ENCODE results near the gene LARGE1.

The LARGE1 gene

DNA sequence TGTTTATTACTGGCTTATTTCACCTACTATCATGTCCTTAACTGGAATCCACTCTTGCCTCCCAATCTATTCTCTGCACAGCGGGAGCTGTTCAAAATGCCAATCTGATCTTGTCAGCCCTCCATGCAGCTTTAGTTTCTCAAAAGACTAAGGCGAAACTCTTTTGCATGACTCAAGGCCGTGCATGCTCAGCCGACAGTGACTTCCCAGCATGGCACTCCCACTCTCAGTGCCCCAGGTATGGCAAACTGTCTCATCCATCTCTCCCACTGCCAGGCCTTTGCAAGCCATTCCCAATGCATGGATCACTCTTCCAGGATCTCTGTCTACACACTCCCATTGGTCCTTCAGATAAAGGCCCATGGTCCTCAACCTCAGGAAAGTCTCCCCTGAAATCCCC lies 245.9 kb downstream of the LARGE1 start:
- H3K4me1 ChIP-seq (ENCODE audit: control insufficient read depth, insufficient read depth, low read length), result peaks cover 30% of the 10 kb centered on the region
- H3K4me3 ChIP-seq (ENCODE audit: low read depth, low read length), result no peak overlapping the region
- no peak overlapping the region for H3K9ac ChIP-seq (ENCODE audit: low read depth, low read length)
- no peaks in the 10 kb centered on the region for H3K9me3 ChIP-seq (ENCODE audit: control insufficient read depth, insufficient read depth, low read length)
- no peaks in the 10 kb centered on the region for H3K36me3 ChIP-seq (ENCODE audit: control insufficient read depth, insufficient read depth, low read length)
- H3K27me3 ChIP-seq (ENCODE audit: control insufficient read depth, insufficient read depth, low read length), result no peaks in the 10 kb centered on the region
- no peak overlapping the region for H3K27ac ChIP-seq (ENCODE audit: low read depth, low read length)

DNA sequence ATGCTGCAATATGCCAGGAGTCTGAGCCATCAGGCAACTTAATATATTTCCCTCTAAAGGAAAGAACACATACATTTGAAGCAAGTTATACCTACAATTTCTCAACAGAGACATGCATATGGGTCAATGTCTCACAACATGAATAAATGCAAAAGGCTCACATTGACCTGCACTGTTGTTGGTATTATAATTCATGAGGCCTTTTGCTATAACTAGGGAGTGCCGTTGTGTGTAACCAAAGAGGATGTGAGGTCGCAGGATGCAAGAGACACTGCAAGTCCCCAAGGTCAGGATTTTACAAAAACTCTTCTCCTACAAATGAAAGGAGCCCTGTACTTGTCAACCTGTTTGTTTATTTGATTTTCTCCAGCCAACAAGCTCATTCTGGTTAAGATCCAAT lies 250.5 kb downstream of the LARGE1 start:
- H3K36me3 ChIP-seq (ENCODE audit: control insufficient read depth, insufficient read depth, low read length), result no peaks in the 10 kb centered on the region
- peaks cover 57% of the 10 kb centered on the region for H3K4me1 ChIP-seq (ENCODE audit: control insufficient read depth, insufficient read depth, low read length)
- no peak overlapping the region for H3K27ac ChIP-seq (ENCODE audit: low read depth, low read length)
- H3K27me3 ChIP-seq (ENCODE audit: control insufficient read depth, insufficient read depth, low read length), result no peaks in the 10 kb centered on the region
- no peak overlapping the region for H3K9ac ChIP-seq (ENCODE audit: low read depth, low read length)
- H3K4me3 ChIP-seq (ENCODE audit: low read depth, low read length), result no peak overlapping the region
- no peaks in the 10 kb centered on the region for H3K9me3 ChIP-seq (ENCODE audit: control insufficient read depth, insufficient read depth, low read length)

- Histone ChIP-seq H3K4me3 (ENCODE audit: low read depth, low read length) (0 out of 2 replicates have a peak overlapping the region, but pooled peaks have one; percentile 16), H3K27me3 (ENCODE audit: control insufficient read depth, insufficient read depth, low read length) (no peaks in the 10 kb centered on the region), H3K9ac (ENCODE audit: low read depth, low read length) (0 out of 2 replicates have a peak overlapping the region, but pooled peaks have one; percentile 11), H3K4me1 (ENCODE audit: control insufficient read depth, insufficient read depth, low read length) (peaks cover 50% of the 10 kb centered on the region), H3K27ac (ENCODE audit: low read depth, low read length) (peak overlapping the region; percentile 83), H3K36me3 (ENCODE audit: control insufficient read depth, insufficient read depth, low read length) (no peaks in the 10 kb centered on the region), H3K9me3 (ENCODE audit: control insufficient read depth, insufficient read depth, low read length) (no peaks in the 10 kb centered on the region)
These were observed 253.2 kb downstream of the LARGE1 start for GRCh38 chr22:33666961-33667619.

GRCh38 chr22:33666279-33666960 lies 253.9 kb downstream of the LARGE1 start:
- H3K9me3 ChIP-seq (ENCODE audit: control insufficient read depth, insufficient read depth, low read length), result no peaks in the 10 kb centered on the region
- no peak overlapping the region for H3K4me3 ChIP-seq (ENCODE audit: low read depth, low read length)
- no peaks in the 10 kb centered on the region for H3K36me3 ChIP-seq (ENCODE audit: control insufficient read depth, insufficient read depth, low read length)
- H3K27me3 ChIP-seq (ENCODE audit: control insufficient read depth, insufficient read depth, low read length), result no peaks in the 10 kb centered on the region
- H3K9ac ChIP-seq (ENCODE audit: low read depth, low read length), result no peak overlapping the region
- peak overlapping the region; percentile 83 for H3K27ac ChIP-seq (ENCODE audit: low read depth, low read length)
- peaks cover 50% of the 10 kb centered on the region for H3K4me1 ChIP-seq (ENCODE audit: control insufficient read depth, insufficient read depth, low read length)

DNA sequence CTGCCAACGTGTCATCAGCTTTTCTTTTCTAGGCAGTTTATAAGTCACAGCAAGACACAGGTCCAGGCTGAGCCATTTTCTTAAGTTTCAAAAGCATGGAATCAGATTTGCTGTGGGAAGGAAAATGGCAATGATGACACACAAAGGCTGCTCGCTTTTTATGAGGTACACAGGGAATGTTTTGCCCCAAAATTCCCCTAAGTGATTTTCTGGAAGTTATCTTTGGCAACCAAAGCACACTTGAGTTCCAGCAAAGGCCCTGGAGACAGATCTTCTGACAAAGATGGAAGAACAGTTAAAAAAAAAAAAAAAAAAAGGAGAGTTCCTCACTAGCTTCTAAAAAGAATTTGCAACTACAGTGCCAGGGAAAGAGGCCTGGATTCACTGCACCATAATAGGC lies 260.8 kb downstream of the LARGE1 start:
- H3K4me1 ChIP-seq (ENCODE audit: control insufficient read depth, insufficient read depth, low read length), result 0 out of 2 replicates have a peak, but pooled peaks cover 5% of the 10 kb centered on the region
- no peaks in the 10 kb centered on the region for H3K27me3 ChIP-seq (ENCODE audit: control insufficient read depth, insufficient read depth, low read length)
- no peaks in the 10 kb centered on the region for H3K9me3 ChIP-seq (ENCODE audit: control insufficient read depth, insufficient read depth, low read length)
- H3K9ac ChIP-seq (ENCODE audit: low read depth, low read length), result no peak overlapping the region
- H3K36me3 ChIP-seq (ENCODE audit: control insufficient read depth, insufficient read depth, low read length), result no peaks in the 10 kb centered on the region
- no peak overlapping the region for H3K27ac ChIP-seq (ENCODE audit: low read depth, low read length)
- no peak overlapping the region for H3K4me3 ChIP-seq (ENCODE audit: low read depth, low read length)

- H3K4me1 ChIP-seq (ENCODE audit: control insufficient read depth, insufficient read depth, low read length), result 0 out of 2 replicates have a peak, but pooled peaks cover 11% of the 10 kb centered on the region
- no peak overlapping the region for H3K4me3 ChIP-seq (ENCODE audit: low read depth, low read length)
- no peak overlapping the region for H3K9ac ChIP-seq (ENCODE audit: low read depth, low read length)
- no peaks in the 10 kb centered on the region for H3K27me3 ChIP-seq (ENCODE audit: control insufficient read depth, insufficient read depth, low read length)
- H3K9me3 ChIP-seq (ENCODE audit: control insufficient read depth, insufficient read depth, low read length), result no peaks in the 10 kb centered on the region
- no peaks in the 10 kb centered on the region for H3K36me3 ChIP-seq (ENCODE audit: control insufficient read depth, insufficient read depth, low read length)
- no peak overlapping the region for H3K27ac ChIP-seq (ENCODE audit: low read depth, low read length)
These were observed 261.5 kb downstream of the LARGE1 start for GRCh38 chr22:33658775-33659174.

GRCh38 chr22:33657670-33658069 lies 262.6 kb downstream of the LARGE1 start:
- 0 out of 2 replicates have a peak, but pooled peaks cover 11% of the 10 kb centered on the region for H3K4me1 ChIP-seq (ENCODE audit: control insufficient read depth, insufficient read depth, low read length)
- no peaks in the 10 kb centered on the region for H3K27me3 ChIP-seq (ENCODE audit: control insufficient read depth, insufficient read depth, low read length)
- no peaks in the 10 kb centered on the region for H3K36me3 ChIP-seq (ENCODE audit: control insufficient read depth, insufficient read depth, low read length)

GRCh38 chr22:33656808-33657628 lies 263.3 kb downstream of the LARGE1 start:
- H3K36me3 ChIP-seq (ENCODE audit: control insufficient read depth, insufficient read depth, low read length), result no peaks in the 10 kb centered on the region
- H3K27me3 ChIP-seq (ENCODE audit: control insufficient read depth, insufficient read depth, low read length), result no peaks in the 10 kb centered on the region
- 0 out of 2 replicates have a peak, but pooled peaks cover 11% of the 10 kb centered on the region for H3K4me1 ChIP-seq (ENCODE audit: control insufficient read depth, insufficient read depth, low read length)
- H3K9me3 ChIP-seq (ENCODE audit: control insufficient read depth, insufficient read depth, low read length), result no peaks in the 10 kb centered on the region
- H3K9ac ChIP-seq (ENCODE audit: low read depth, low read length), result no peak overlapping the region
- no peak overlapping the region for H3K27ac ChIP-seq (ENCODE audit: low read depth, low read length)
- no peak overlapping the region for H3K4me3 ChIP-seq (ENCODE audit: low read depth, low read length)

More at GRCh38 chr22:33657670-33658069, 262.6 kb downstream of the LARGE1 start:
- H3K9me3 ChIP-seq (ENCODE audit: control insufficient read depth, insufficient read depth, low read length), result no peaks in the 10 kb centered on the region
- H3K4me3 ChIP-seq (ENCODE audit: low read depth, low read length), result no peak overlapping the region
- no peak overlapping the region for H3K27ac ChIP-seq (ENCODE audit: low read depth, low read length)
- H3K9ac ChIP-seq (ENCODE audit: low read depth, low read length), result no peak overlapping the region

- H3K27me3 ChIP-seq (ENCODE audit: control insufficient read depth, insufficient read depth, low read length), result no peaks in the 10 kb centered on the region
- 0 out of 2 replicates have a peak, but pooled peaks cover 11% of the 10 kb centered on the region for H3K4me1 ChIP-seq (ENCODE audit: control insufficient read depth, insufficient read depth, low read length)
- H3K9me3 ChIP-seq (ENCODE audit: control insufficient read depth, insufficient read depth, low read length), result no peaks in the 10 kb centered on the region
- H3K36me3 ChIP-seq (ENCODE audit: control insufficient read depth, insufficient read depth, low read length), result peaks cover 9% of the 10 kb centered on the region
- no peak overlapping the region for H3K9ac ChIP-seq (ENCODE audit: low read depth, low read length)
- H3K4me3 ChIP-seq (ENCODE audit: low read depth, low read length), result no peak overlapping the region
- H3K27ac ChIP-seq (ENCODE audit: low read depth, low read length), result no peak overlapping the region
These were observed 265.9 kb downstream of the LARGE1 start for GRCh38 chr22:33654173-33654895.

- no peak overlapping the region for H3K9ac ChIP-seq (ENCODE audit: low read depth, low read length)
- no peaks in the 10 kb centered on the region for H3K9me3 ChIP-seq (ENCODE audit: control insufficient read depth, insufficient read depth, low read length)
- no peaks in the 10 kb centered on the region for H3K27me3 ChIP-seq (ENCODE audit: control insufficient read depth, insufficient read depth, low read length)
- H3K27ac ChIP-seq (ENCODE audit: low read depth, low read length), result no peak overlapping the region
- H3K4me3 ChIP-seq (ENCODE audit: low read depth, low read length), result no peak overlapping the region
- 0 out of 2 replicates have a peak, but pooled peaks cover 11% of the 10 kb centered on the region for H3K4me1 ChIP-seq (ENCODE audit: control insufficient read depth, insufficient read depth, low read length)
- peaks cover 16% of the 10 kb centered on the region for H3K36me3 ChIP-seq (ENCODE audit: control insufficient read depth, insufficient read depth, low read length)
These were observed 266.7 kb downstream of the LARGE1 start for GRCh38 chr22:33653532-33654063.
